AG04450 (cell line): Measurements from ENCODE around the gene SLC8A3. TPM values are rescaled to one million over a fixed set of nuclear protein-coding genes. Genes with fewer than 3 reads are reported as not detected.

Experiments used
- CTCF ChIA-PET: fragments of 300-600, 350-600 bp; formaldehyde crosslinking; extraction: SDS; loops from one replicate; lab custom pipeline; 2022; ENCODE audit warnings: antibody characterized with exemption, inconsistent platforms; lab: Charles Lee
- POLR2A ChIA-PET: fragments of 350-600 bp; formaldehyde crosslinking; extraction: SDS; loops from one replicate; lab custom pipeline; 2021; ENCODE audit warnings: antibody characterized with exemption, inconsistent platforms; lab: Yijun Ruan, JAX
- DNase-seq: peaks from one replicate; pipeline ENCODE4 v3.0.0-alpha.2; 2011; ENCODE audit warnings: low read depth, low spot score
- H3K27ac ChIP-seq: one replicate; pipeline ENCODE4 v1.5.1; 2012; ENCODE audit warnings: low read depth, low read length, control low read depth
- H3K27me3 ChIP-seq: one replicate; pipeline ENCODE4 v1.6.0; 2012; ENCODE audit warnings: low read length; ENCODE audit not compliant: control insufficient read depth, insufficient read depth
- H3K4me3 ChIP-seq: 2 replicates; pipeline ENCODE4 v1.5.1; 2011; ENCODE audit warnings: mild to moderate bottlenecking, low read depth, low read length, control low read depth
- H3K9me3 ChIP-seq: 2 replicates; pipeline ENCODE4 v1.5.1; 2012; ENCODE audit warnings: low read length; ENCODE audit not compliant: control insufficient read depth, insufficient read depth
- CTCF ChIP-seq: IDR thresholded peaks from 2 replicates; pipeline ENCODE4 v1.5.1; 2011; ENCODE audit warnings: low read depth, low read length, control low read depth, inconsistent platforms
- polyA plus RNA-seq: library from polyadenylated mRNA; depleted of rRNA; stranded (reverse); fragments of >200 nt; gene quantifications from 2 replicates; pipeline ENCODE4 v1.2.3, GENCODE V29; 2011

SLC8A3 gene
- polyA plus RNA-seq, 1 experiment = not detected

DNA sequence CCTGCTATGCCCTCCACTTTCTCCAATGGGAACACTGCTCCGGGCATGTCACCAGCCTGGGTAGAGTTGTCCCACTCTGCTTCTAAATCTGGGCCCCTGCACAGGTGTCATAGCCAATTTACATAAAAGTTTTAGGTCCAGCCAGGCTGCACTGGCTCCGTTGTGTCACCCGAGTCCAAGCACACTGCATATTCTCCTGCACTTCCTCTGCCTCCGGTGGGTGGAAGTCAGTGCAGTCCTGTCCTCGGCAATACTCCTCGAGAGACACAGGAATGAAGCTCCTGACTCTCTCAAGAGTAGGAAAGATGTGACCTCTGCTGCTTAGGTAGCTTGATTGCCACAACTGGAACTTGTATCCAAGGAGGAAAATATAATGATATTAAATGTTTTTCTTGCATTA is 15.2 kb downstream of the SLC8A3 start:
- ChIA-PET POLR2A (no interaction called here), CTCF (no interaction called here)
- Histone ChIP-seq H3K27ac (no peak overlapping the region), H3K9me3 (no peaks in the 10 kb centered on the region), H3K4me3 (no peak overlapping the region), H3K27me3 (no peaks in the 10 kb centered on the region)
- TF ChIP-seq CTCF = no peak
- no peak for DNase-seq

DNA sequence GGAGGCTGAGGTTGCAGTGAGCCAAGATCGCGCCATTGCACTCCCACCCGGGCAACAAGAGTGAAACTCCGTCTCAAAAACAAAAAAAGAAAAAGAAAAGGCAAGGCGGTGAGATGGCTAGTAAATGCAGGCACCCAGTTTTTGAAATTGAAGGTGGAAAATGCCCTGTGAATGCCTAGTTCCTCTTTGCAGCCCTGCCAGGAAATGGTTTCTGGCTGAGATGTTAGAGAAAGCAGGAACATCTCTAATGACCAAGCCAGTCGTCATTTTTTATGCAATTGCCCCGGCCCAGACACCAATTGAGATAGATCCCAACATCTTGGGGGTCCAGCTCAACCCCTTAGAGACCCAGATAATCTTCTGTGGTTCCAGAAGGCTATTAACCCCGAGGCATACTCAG is 17.0 kb downstream of the SLC8A3 start:
- TF ChIP-seq CTCF = no peak
- no peaks in the 10 kb centered on the region for H3K9me3 ChIP-seq
- H3K27me3 ChIP-seq = no peaks in the 10 kb centered on the region
- no peak for DNase-seq
- H3K27ac ChIP-seq = no peak overlapping the region
- CTCF ChIA-PET = no interaction called here
- POLR2A ChIA-PET = no interaction called here
- no peak overlapping the region for H3K4me3 ChIP-seq

DNA sequence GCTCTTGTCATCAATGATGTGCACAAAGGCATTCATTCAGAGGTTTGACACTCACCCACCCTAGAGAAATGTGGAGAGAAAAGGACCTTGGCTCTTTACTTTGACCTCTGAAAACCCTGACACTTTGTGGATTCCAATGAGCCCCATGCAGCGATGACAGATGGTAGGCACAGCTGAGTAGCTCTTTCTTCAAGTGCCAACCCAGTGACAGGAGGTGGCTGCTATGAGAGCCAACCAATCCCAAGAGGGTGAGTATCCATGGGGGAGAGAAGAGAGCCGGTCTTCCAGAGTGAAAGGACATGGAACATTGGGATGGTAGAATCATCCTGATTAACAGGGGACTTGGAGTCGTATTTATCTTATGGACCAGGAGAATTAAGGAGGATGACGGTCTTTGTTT is 17.8 kb downstream of the SLC8A3 start:
- ChIA-PET POLR2A (no interaction called here), CTCF (no interaction called here)
- H3K27me3 ChIP-seq = no peaks in the 10 kb centered on the region
- no peaks in the 10 kb centered on the region for H3K9me3 ChIP-seq
- no peak for DNase-seq
- TF ChIP-seq CTCF = no peak
- H3K4me3 ChIP-seq = no peak overlapping the region
- no peak overlapping the region for H3K27ac ChIP-seq

DNA sequence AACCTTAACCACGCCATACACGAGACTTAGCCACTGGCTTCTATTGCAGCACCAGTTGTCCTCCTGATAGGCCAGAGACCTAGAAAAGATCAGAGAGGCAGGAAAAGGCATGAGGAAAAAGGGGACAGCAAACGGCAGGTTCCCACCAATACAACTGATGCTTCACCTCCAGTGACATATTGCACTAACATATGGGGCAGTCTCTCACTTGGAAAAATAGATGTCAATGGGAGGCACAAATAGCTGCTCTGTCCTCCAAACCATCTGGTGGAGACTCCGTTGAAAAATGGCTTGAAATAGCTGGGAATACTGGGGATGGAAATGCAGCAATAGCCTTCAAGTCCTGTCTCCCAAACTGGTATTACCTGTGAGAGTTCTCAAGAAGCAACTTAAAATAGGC is 20.3 kb downstream of the SLC8A3 start:
- Histone ChIP-seq H3K27me3 (no peaks in the 10 kb centered on the region), H3K4me3 (no peak overlapping the region), H3K27ac (no peak overlapping the region), H3K9me3 (no peaks in the 10 kb centered on the region)
- no peak for TF ChIP-seq CTCF
- ChIA-PET CTCF (no interaction called here), POLR2A (no interaction called here)
- no peak for DNase-seq

- Histone ChIP-seq H3K4me3 (no peak overlapping the region), H3K27me3 (no peaks in the 10 kb centered on the region), H3K9me3 (no peaks in the 10 kb centered on the region), H3K27ac (no peak overlapping the region)
- ChIA-PET CTCF (no interaction called here), POLR2A (no interaction called here)
- TF ChIP-seq CTCF = no peak
- DNase-seq = no peak
Observed at GRCh38 chr14:70166530-70167203, 22.1 kb downstream of the SLC8A3 start.
